HL-60/S4 treated with retinoic acid at 250 ng/mL for 4 days and 3 days (cell line): ENCODE results near the gene TENT5C.

Source experiments
- in situ Hi-C: fragments of 300-500 bp; cut with MboI; formaldehyde crosslinking; loops from 2 replicates; pipeline ENCODE4 v1.7.0; 2022; ENCODE audit warnings: low sequenced_read_pairs

TENT5C gene

GRCh38 chr1:117611894-117612483, 6.1 kb downstream of the TENT5C start:
- in situ Hi-C loops: no loop called here

DNA sequence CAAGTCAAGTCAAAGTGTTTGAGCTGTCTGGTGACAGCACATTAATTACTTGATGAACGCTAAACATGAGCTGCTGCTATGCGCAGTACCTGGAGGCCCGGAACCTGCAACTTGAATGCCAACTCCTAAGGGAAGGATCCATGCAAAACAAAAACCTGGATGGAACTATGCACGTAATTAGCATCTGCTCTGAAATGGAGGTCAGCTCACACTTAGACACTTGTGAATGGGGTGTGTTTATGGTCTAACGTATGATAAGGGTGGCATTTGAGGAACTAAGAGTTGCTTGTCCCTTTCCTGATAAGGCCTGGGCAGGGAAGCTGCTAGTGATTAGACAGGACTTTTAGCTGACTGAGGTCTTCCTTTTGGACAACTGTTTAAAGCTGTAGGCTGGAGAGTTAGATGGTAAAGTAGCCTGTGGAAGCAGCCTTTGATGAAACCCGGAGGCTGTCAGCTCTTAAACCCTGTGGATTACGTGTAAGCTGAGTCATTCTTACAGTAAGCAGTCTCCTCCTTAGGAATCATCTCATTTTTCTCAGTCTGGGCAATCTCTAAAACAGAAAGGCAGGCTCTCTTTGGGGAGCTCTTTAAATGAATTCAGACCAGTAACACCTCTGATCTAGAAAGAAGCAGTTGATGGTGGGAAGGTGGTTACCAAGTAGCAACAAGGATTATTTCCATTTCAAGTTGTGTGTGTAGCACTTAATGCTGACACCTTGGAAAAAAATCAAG, 6.8 kb downstream of the TENT5C start:
- in situ Hi-C loops: no loop called here

- in situ Hi-C loops: no loop called here
Observed at GRCh38 chr1:117613249-117613968, 7.6 kb downstream of the TENT5C start.

DNA sequence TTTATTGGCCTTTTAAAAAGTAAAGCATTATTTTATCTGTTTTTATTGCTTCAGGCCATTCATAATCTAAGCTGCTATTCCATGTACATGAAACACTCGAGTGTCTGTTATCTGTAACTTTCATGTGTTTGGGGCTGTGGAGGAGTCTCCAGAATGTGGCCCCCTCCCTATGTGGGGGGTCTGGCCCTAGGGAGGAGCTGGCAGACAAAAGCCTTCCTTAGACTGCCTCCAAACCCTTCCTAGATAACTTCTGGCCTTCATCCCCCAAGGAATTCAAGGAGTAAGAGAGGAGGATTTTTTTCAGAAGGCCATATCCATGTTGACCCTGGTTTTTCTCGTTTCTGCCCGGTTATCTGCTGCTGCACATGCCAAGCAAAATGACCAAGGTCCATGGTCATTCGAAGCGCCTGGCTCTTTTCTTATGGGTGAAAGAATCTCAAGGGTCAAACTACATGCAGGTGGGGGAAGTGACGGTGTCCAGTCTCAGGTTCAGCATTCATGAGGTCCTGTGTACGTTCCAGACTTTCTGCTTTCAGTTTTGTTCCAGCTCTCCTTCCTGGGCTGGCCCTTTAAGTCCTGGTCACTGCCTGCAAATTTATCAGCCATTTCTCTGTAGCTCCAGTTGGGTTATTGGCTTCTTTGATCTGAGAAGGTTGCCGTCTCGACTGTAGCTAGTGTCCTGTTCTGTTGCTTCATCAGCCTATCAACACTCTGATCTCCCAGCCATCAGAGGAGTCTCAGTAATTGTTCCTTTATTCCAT, 8.3 kb downstream of the TENT5C start:
- in situ Hi-C loops: no loop called here

- in situ Hi-C loops: no loop called here
Observed at GRCh38 chr1:117615474-117615873, 9.6 kb downstream of the TENT5C start.

DNA sequence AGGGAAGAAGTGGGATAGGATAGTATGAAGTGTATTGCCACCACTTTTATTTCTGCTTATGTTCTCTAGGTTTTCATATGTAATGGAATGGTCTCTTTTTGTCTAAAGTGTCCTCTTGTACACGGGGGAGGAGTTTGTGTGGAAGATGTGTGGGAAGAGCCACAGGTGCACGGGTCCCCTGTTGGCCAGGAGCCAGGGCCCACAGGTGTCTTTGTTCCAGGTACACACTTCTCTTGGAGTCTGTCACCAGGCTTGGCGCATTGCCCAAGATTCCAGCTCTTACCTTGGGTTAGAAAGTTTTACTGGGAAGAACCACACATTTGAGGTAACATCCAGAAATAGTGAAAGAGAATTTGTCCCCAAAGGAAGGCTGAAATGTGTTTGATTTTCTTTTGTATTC, 10.5 kb downstream of the TENT5C start:
- in situ Hi-C loops: no loop called here

- in situ Hi-C loops: no loop called here
Observed at GRCh38 chr1:117616967-117617366, 11.1 kb downstream of the TENT5C start.

DNA sequence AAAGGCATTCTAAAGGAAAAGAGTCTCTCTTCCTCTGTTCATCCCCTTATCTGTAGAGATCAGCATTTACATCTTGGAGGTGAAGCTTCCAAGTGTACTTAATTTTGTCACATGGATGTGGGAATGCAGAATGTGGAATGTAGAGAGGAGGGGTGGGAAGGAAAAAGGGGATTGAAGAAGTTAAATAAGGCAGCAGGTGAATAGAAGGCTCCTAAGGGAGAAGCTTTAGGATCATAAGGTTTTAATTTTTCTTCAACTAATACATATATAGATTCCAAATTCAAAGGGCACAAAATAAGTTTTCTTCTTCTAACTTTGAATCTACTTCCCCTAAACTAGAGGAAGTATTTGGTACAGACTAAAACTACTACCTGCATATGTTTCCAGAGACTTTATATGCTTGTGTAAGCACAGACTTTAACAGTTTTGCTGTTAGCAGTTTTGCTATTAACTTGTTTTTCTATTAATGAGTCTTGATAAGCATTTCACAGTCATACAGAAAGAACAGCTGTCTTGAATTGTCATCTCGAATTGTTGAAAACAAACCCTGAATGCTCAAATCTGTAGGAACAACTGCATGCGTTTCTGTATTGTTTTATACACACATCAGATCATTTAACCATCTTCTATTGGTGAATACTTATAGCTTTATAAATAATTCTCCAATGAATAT, 12.7 kb downstream of the TENT5C start:
- in situ Hi-C loops: no loop called here

DNA sequence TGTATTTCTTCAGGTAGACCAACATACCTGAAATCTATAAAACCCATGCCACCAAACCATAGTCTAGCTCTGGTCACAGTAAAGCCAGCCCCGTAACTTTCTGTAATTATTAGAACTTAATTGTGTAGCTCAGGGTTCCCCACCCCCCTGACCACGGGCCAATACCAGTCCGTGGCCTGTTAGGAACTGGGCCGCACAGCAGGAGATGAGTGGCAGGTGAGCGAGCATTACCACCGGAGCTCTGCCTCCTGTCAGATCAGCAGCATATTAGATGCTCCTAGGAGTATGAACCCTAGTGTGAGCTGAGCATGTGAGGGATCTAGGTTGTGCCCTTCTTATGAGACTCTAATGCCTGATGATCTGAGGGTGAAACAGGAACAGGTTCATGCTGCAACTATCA, 14.6 kb downstream of the TENT5C start:
- in situ Hi-C loops: loop anchor here (10.0 kb wide), 1 partner anchor 76 kb away; no protein-coding TSS in a partner anchor

DNA sequence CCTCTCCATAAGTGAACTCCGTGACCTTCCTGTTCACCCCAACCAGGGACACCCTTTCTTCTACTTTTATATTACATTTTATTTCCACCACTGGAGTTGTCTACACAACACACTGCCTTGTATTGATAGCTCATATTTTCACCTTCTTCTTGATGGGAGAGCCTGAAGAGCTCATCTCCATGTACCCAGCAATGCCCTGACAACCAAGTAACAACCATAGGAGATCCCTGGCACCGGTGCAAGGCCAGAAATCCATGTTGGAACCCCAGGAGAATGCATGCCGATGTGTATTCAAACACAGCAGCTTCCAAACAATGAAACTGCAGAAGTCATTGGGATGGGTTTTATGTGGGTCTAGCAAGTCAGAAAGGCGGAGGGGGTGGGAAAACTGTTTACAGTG, 15.5 kb downstream of the TENT5C start:
- in situ Hi-C loops: loop anchor here (10.0 kb wide), 1 partner anchor 77 kb away; no protein-coding TSS in a partner anchor

GRCh38 chr1:117622726-117623125, 16.9 kb downstream of the TENT5C start:
- in situ Hi-C loops: loop anchor here (10.0 kb wide), 1 partner anchor 78 kb away; no protein-coding TSS in a partner anchor

DNA sequence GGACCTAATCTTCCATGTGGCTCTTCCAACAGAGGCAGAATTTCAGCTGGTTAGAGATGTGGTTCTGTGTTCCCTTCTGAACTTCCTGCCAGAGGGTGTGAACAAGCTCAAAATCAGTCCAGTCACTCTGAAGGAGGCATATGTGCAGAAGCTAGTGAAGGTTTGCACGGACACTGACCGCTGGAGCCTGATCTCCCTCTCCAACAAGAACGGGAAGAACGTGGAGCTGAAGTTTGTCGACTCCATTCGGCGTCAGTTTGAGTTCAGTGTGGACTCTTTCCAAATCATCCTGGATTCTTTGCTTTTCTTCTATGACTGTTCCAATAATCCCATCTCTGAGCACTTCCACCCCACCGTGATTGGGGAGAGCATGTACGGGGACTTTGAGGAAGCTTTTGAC, 17.3 kb downstream of the TENT5C start:
- in situ Hi-C loops: loop anchor here (10.0 kb wide), 1 partner anchor 78 kb away; no protein-coding TSS in a partner anchor

GRCh38 chr1:117623698-117624097, 17.9 kb downstream of the TENT5C start:
- in situ Hi-C loops: loop anchor here (10.0 kb wide), 1 partner anchor 79 kb away; no protein-coding TSS in a partner anchor

DNA sequence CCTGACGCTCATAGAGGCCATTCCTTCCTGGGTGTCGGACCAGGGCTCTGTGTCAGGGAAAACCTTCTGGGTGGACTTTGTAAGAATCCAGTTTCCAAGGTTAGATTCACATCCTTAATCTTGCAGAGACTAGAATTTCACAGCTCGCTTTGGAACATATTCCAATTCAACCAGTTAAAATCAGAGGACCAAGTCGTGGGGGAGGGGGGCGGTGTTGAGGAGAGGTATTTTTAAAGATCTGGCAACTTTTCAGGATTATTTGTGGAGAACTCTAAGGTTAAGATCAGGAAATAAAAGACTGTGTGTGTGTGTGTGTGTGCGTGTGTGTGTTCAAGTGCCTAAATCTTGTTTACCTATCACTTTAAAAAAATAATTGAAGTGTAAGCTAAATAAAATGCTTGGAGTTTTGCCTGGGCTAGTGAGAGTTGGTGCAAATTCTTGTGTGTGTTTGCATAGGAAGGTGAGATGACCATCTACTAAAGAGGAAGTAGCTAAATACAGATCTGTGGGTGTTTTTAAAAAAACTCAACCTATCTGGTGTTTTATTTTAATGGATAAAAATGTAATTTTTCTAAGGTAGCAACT, 21.8 kb downstream of the TENT5C start:
- in situ Hi-C loops: loop anchor here (10.0 kb wide), 1 partner anchor 83 kb away; no protein-coding TSS in a partner anchor

- in situ Hi-C loops: loop anchor here (10.0 kb wide), 1 partner anchor 84 kb away; no protein-coding TSS in a partner anchor
Observed at GRCh38 chr1:117628343-117628742, 22.5 kb downstream of the TENT5C start.

DNA sequence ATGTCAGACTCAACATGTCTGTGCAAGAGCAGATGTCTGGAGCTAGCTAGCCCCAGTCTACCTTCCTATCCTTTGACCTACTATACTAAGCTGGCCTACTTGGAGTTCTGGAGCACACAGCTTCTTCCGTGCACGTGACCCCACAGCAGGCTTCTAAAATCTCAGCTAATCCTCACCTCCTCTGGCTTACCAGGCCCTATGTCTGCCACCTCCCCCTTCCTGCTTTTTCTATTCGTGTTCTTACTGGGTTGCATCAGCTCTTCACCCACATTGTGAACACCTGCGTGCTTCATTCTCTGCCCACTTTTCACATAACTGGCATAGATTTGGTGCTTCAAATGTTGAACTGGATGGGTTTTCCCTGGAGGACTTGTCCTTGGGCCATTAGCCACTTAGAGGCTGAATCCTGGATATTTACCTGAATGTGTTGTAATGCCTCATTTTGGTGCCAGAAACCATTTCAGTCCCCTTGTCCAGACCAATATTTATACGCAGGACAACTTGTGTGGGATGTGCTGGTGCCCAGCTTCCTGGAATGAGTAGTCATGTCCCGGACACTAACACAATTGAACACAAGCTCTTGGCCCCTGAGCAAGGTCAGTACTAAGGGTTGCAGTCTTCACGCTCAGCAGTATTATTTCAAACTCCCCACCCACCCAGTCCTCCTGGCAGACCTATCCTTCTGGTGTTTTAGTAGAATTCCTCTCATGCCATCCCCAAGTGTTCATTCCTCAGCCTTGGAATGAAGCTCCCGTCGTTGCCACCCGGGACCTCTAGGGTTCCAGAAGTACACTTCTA, 24.0 kb downstream of the TENT5C start:
- in situ Hi-C loops: loop anchor here (10.0 kb wide), 1 partner anchor 85 kb away; no protein-coding TSS in a partner anchor

DNA sequence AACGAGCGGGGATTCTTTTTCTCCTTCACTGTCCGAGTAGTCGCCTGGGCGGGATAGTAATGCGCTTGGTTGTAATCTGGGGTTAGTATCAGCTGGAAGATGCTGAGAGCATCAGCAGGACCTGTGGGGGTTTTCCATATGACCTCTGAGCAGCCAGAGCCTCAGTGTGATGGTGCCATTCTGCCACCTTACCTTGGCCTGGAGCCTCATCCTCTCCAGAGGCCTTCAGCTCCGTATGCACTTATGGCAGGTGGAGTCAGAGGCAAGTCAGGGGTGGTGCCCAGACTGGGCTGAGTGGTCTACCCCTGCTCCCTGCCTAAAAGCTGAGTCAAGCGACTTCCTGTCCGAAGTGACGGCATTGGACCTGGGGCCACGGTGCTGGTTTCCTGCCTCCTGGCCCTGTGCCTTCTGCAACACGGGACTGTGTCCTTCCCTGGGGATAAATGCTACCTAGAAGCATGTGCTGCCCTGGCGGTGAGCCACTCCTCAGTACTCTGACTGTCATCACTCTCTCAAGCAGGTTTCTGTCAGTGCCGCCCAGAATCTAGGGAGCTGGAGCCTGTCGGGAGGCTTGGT, 24.7 kb downstream of the TENT5C start:
- in situ Hi-C loops: no loop called here

GRCh38 chr1:117631359-117632160, 25.7 kb downstream of the TENT5C start:
- in situ Hi-C loops: no loop called here
